Stimulated activated naive B cell treated with anti-CD40 and anti-IgM and Interleukin-4, amounts not matched to agents 10 μg/mL and 1 μg/mL and 100 μg/mL, for 72 hours (primary cell): Measurements from ENCODE around the gene SPATA20.
A peak's percentile ranks its signal among the peaks of the same experiment; 100 is the strongest.

Source experiments
- ATAC-seq, 2 donors: fragments of 150-1000 bp; cut with Tn5 transposase; replicated peaks; 2 replicates each; pipeline ENCODE4 v1.10.0; 2021; ENCODE audit warnings: moderate library complexity in 1 of 2
- DNase-seq: peaks from one replicate; pipeline ENCODE4 v3.0.0; 2021
- H3K27ac Mint-ChIP-seq: one replicate; pipeline ENCODE4 v1.8.0; 2022; ENCODE audit warnings: mild to moderate bottlenecking, mixed read lengths
- H3K27me3 Mint-ChIP-seq, 2 donors: one replicate each; pipeline ENCODE4 v1.8.0; 2022; ENCODE audit warnings: mixed read lengths in 2 of 2
- H3K36me3 Mint-ChIP-seq, 2 donors: one replicate each; pipeline ENCODE4 v1.8.0; 2022; ENCODE audit warnings: mixed read lengths in 2 of 2, mild to moderate bottlenecking in 1 of 2
- H3K4me1 Mint-ChIP-seq, 2 donors: one replicate each; pipeline ENCODE4 v1.8.0; 2022; ENCODE audit warnings: mixed read lengths in 2 of 2, mild to moderate bottlenecking in 1 of 2
- H3K4me3 Mint-ChIP-seq, 2 donors: one replicate each; pipeline ENCODE4 v1.8.0; 2022; ENCODE audit warnings: mild to moderate bottlenecking in 2 of 2, mixed read lengths in 2 of 2, moderate library complexity in 1 of 2
- H3K9me3 Mint-ChIP-seq, 2 donors: one replicate each; pipeline ENCODE4 v1.8.0; 2022; ENCODE audit warnings: mixed read lengths in 2 of 2, mild to moderate bottlenecking in 1 of 2

Gene SPATA20

GRCh38 chr17:50551433-50551815 is 4.5 kb downstream of the SPATA20 start:
- H3K4me3 Mint-ChIP-seq: no peak overlapping the region
- peaks cover 7 to 33% of the 10 kb centered on the region in 2 donors for H3K36me3 Mint-ChIP-seq
- peaks cover 2 to 10% of the 10 kb centered on the region in 2 donors for H3K27me3 Mint-ChIP-seq
- H3K4me1 Mint-ChIP-seq: peaks cover 8 to 17% of the 10 kb centered on the region in 2 donors
- ATAC-seq (no peak), DNase-seq (no peak)
- no peaks in the 10 kb centered on the region for H3K9me3 Mint-ChIP-seq
- H3K27ac Mint-ChIP-seq: no peak overlapping the region

GRCh38 chr17:50551884-50552283 is 4.9 kb downstream of the SPATA20 start:
- peaks cover 6 to 13% of the 10 kb centered on the region in 2 donors for H3K4me1 Mint-ChIP-seq
- DNase-seq (no peak), ATAC-seq (no peak)
- H3K27me3 Mint-ChIP-seq: peaks cover 6 to 15% of the 10 kb centered on the region in 2 donors
- H3K4me3 Mint-ChIP-seq: no peak overlapping the region
- H3K9me3 Mint-ChIP-seq: no peaks in the 10 kb centered on the region
- H3K27ac Mint-ChIP-seq: no peak overlapping the region
- peaks cover 7 to 37% of the 10 kb centered on the region in 2 donors for H3K36me3 Mint-ChIP-seq

- Mint-ChIP-seq H3K9me3 (no peaks in the 10 kb centered on the region), H3K36me3 (peaks cover 7 to 36% of the 10 kb centered on the region in 2 donors), H3K4me3 (no peak overlapping the region), H3K27ac (no peak overlapping the region), H3K27me3 (peaks cover 27 to 33% of the 10 kb centered on the region in 2 donors), H3K4me1 (peaks cover 9 to 11% of the 10 kb centered on the region in 2 donors)
- DNase-seq: no peak
- ATAC-seq: no peak
Observed at GRCh38 chr17:50554201-50554600, 7.2 kb downstream of the SPATA20 start.

- Mint-ChIP-seq H3K36me3 (peaks cover 3 to 23% of the 10 kb centered on the region in 2 donors), H3K4me1 (peaks cover 13 to 23% of the 10 kb centered on the region in 2 donors), H3K27me3 (peaks cover 43 to 45% of the 10 kb centered on the region in 2 donors), H3K27ac (no peak overlapping the region), H3K4me3 (no peak overlapping the region), H3K9me3 (no peaks in the 10 kb centered on the region)
- DNase-seq: no peak
- no peak for ATAC-seq
Observed at GRCh38 chr17:50556803-50557202, 9.8 kb downstream of the SPATA20 start.

- H3K27ac Mint-ChIP-seq: peak overlapping the region; percentile 62
Observed at GRCh38 chr17:50557630-50558029, 10.7 kb downstream of the SPATA20 start.

GRCh38 chr17:50558091-50558490 is 11.1 kb downstream of the SPATA20 start:
- Mint-ChIP-seq H3K36me3 (peaks cover 3 to 22% of the 10 kb centered on the region in 2 donors), H3K9me3 (no peaks in the 10 kb centered on the region), H3K4me1 (peaks cover 18 to 31% of the 10 kb centered on the region in 2 donors), H3K27ac (no peak overlapping the region), H3K4me3 (peak overlapping the region; percentile 52 to 90), H3K27me3 (peaks cover 53 to 56% of the 10 kb centered on the region in 2 donors)
- no peak for ATAC-seq
- no peak for DNase-seq

More at GRCh38 chr17:50557630-50558029, 10.7 kb downstream of the SPATA20 start:
- Mint-ChIP-seq H3K36me3 (peaks cover 3 to 23% of the 10 kb centered on the region in 2 donors), H3K4me1 (peaks cover 18 to 31% of the 10 kb centered on the region in 2 donors), H3K27me3 (peaks cover 51 to 52% of the 10 kb centered on the region in 2 donors), H3K9me3 (no peaks in the 10 kb centered on the region), H3K4me3 (no peak overlapping the region)
- DNase-seq: no peak
- ATAC-seq: no peak

- ATAC-seq (no peak), DNase-seq (no peak)
- Mint-ChIP-seq H3K4me1 (peaks cover 18 to 31% of the 10 kb centered on the region in 2 donors), H3K27ac (peak overlapping the region; percentile 73), H3K27me3 (peaks cover 57 to 61% of the 10 kb centered on the region in 2 donors), H3K9me3 (no peaks in the 10 kb centered on the region), H3K36me3 (peaks cover 3 to 18% of the 10 kb centered on the region in 2 donors), H3K4me3 (peak overlapping the region; percentile 84 to 90)
Observed at GRCh38 chr17:50558581-50558940, 11.6 kb downstream of the SPATA20 start.

- DNase-seq (no peak), ATAC-seq (peak in 1 of 2 donors; percentile 14)
- H3K4me1 Mint-ChIP-seq: peaks cover 18 to 31% of the 10 kb centered on the region in 2 donors
- H3K27me3 Mint-ChIP-seq: peaks cover 62 to 66% of the 10 kb centered on the region in 2 donors
- H3K27ac Mint-ChIP-seq: peak overlapping the region; percentile 73
- no peaks in the 10 kb centered on the region for H3K9me3 Mint-ChIP-seq
- H3K4me3 Mint-ChIP-seq: peak overlapping the region; percentile 84 to 90
- peaks cover 3 to 17% of the 10 kb centered on the region in 2 donors for H3K36me3 Mint-ChIP-seq
Observed at GRCh38 chr17:50558941-50559614, 12.1 kb downstream of the SPATA20 start.

GRCh38 chr17:50559674-50560184 is 12.8 kb downstream of the SPATA20 start:
- no peak for DNase-seq
- Mint-ChIP-seq H3K4me1 (peaks cover 18 to 33% of the 10 kb centered on the region in 2 donors), H3K36me3 (peaks cover 3 to 14% of the 10 kb centered on the region in 2 donors), H3K27me3 (peaks cover 68 to 69% of the 10 kb centered on the region in 2 donors), H3K4me3 (peak overlapping the region; percentile 84 to 90), H3K9me3 (no peaks in the 10 kb centered on the region), H3K27ac (peak overlapping the region; percentile 25)
- peak; percentile 50 to 57 for ATAC-seq

GRCh38 chr17:50560185-50560824 is 13.3 kb downstream of the SPATA20 start, which contains the start of gene CACNA1G:
Gene CACNA1G, plus strand, starts transcription at chr17:50560715. Its CDS starts 745 bp downstream, at chr17:50561460.
- H3K4me3 Mint-ChIP-seq: peak within 1 kb of the TSS; percentile 84 to 90
- peaks cover 74% of the 10 kb centered on the region in 2 donors for H3K27me3 Mint-ChIP-seq
- DNase-seq: peak; percentile 80
- H3K4me1 Mint-ChIP-seq: peaks cover 22 to 39% of the 10 kb centered on the region in 2 donors
- H3K27ac Mint-ChIP-seq: peak within 1 kb of the TSS; percentile 25
- H3K36me3 Mint-ChIP-seq: peaks cover 3 to 10% of the 10 kb centered on the region in 2 donors
- peak; percentile 88 to 93 for ATAC-seq
- H3K9me3 Mint-ChIP-seq: no peaks in the 10 kb centered on the region

- Mint-ChIP-seq H3K4me3 (peak overlapping the region in 1 of 2 donors; percentile 90), H3K9me3 (no peaks in the 10 kb centered on the region), H3K27ac (no peak overlapping the region), H3K27me3 (peaks cover 79 to 83% of the 10 kb centered on the region in 2 donors), H3K36me3 (peaks cover 0 to 6% of the 10 kb centered on the region in 2 donors), H3K4me1 (peaks cover 27 to 47% of the 10 kb centered on the region in 2 donors)
- ATAC-seq (peak; percentile 12 to 21), DNase-seq (no peak)
Observed at GRCh38 chr17:50560931-50561745, 14.2 kb downstream of the SPATA20 start.

- Mint-ChIP-seq H3K9me3 (no peaks in the 10 kb centered on the region), H3K27me3 (peaks cover 79 to 84% of the 10 kb centered on the region in 2 donors), H3K4me3 (peak overlapping the region in 1 of 2 donors; percentile 50), H3K36me3 (peaks cover 0 to under 1% of the 10 kb centered on the region in 2 donors), H3K27ac (no peak overlapping the region), H3K4me1 (peaks cover 27 to 47% of the 10 kb centered on the region in 2 donors)
- no peak for DNase-seq
- no peak for ATAC-seq
Observed at GRCh38 chr17:50561746-50562141, 14.8 kb downstream of the SPATA20 start.

- H3K27me3 Mint-ChIP-seq: peaks cover 79 to 84% of the 10 kb centered on the region in 2 donors
- peaks cover 27 to 47% of the 10 kb centered on the region in 2 donors for H3K4me1 Mint-ChIP-seq
- H3K27ac Mint-ChIP-seq: no peak overlapping the region
- no peaks in the 10 kb centered on the region for H3K9me3 Mint-ChIP-seq
- DNase-seq (no peak), ATAC-seq (no peak)
- H3K36me3 Mint-ChIP-seq: no peaks in the 10 kb centered on the region
- H3K4me3 Mint-ChIP-seq: peak overlapping the region in 1 of 2 donors; percentile 22
Observed at GRCh38 chr17:50562242-50563091, 15.5 kb downstream of the SPATA20 start.
